Activated CD4-positive, alpha-beta T cell treated with anti-CD3 and anti-CD28 coated beads, Interleukin-2, amount 50 U/mL, for 24 hours (primary cell): ENCODE data around the gene COPS6.
"Not testable (repeated sequence)": the region's sequence is repeated elsewhere in the genome, so short reads cannot be mapped to it uniquely, and the experiment has no call there.

ENCODE experiments used
- DNase-seq, 2 donors: peaks; one replicate each; pipeline ENCODE4 v3.0.0-alpha.2; 2020; ENCODE audit warnings: low read depth in 1 of 2, low spot score in 1 of 2

COPS6 gene

DNA sequence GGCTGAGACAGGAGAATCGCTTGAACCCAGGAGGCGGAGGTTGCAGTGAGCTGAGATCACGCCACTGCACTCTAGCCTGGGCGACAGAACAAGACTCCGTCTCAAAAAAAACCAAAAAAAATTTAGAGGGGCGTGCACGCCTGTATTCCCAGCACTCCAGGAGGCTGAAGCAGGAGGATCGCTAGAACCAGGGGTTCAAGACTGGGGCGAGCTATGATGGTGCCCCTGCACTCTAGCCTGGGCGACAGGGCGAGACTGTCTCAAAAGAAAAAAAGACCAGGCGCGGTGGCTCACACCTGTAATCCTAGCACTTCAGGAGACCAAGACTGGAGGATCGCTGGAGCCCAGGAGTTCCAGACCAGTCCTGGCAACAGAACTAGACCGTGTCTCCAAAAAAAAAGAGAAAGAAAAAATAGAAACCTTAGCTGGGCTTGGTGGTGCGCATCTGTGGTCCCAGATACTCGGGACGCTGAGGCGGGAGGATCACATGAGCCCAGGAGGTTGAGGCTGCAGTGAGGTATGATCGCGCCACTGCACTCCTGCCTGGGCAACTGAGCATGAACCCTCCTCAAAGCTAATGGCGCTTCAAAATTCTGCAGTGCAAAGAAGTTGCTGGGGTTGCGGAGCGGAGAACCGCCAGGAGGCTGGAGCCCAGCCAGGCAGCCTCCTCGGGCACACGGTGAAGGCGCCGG is 37.6 kb downstream of the COPS6 start:
- no peak for DNase-seq

- peak; percentile 87 to 90 for DNase-seq
Measured at GRCh38 chr7:100126931-100127865, 38.4 kb downstream of the COPS6 start, which contains the start of gene MBLAC1. Gene MBLAC1, plus strand, starts transcription at chr7:100126967. Its CDS starts 429 bp downstream, at chr7:100127396.

- peak in 1 of 2 donors; percentile 9 for DNase-seq
Measured at GRCh38 chr7:100127866-100128636, 39.3 kb downstream of the COPS6 start.

DNA sequence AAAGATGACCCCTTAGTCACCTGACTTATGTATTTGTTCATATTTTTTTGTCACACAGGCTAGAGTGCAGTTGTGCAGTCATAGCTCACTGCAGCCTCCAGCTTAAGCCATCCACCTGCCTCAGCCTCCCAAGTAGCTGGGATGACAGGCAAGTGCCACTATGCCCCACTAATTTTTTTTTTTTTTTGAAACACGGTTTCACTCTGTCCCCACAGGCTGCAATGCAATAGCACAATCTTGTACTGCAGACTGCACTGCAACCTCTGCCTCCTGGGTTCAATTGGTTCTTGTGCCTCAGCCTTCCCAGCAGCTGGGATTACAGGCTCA is 39.8 kb downstream of the COPS6 start:
- no peak for DNase-seq

DNA sequence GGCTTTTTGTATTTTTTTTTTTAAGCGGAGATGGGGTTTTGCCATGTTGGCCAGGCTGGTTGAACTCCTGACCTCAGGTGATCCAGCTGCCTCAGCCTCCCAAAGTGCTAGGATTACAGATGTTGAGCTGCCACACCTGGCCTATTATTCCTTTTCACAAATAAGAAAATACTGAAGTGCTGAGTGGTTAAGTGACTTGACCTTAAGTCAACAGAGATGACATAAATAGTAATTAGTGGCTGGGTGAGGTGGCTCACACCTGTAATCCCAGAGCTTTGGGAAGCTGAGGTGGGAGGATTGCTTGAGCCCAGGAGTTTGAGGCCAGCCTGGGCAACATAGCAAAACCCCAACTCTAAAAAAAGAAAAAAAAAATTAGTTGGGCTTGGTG is 41.4 kb downstream of the COPS6 start:
- DNase-seq: not testable (repeated sequence)

GRCh38 chr7:100130608-100131453 is 42.1 kb downstream of the COPS6 start:
- DNase-seq: peak; percentile 72 to 74

- DNase-seq: no peak
Measured at GRCh38 chr7:100132126-100132525, 43.4 kb downstream of the COPS6 start.

GRCh38 chr7:100132697-100133151 is 44.0 kb downstream of the COPS6 start:
- peak in 1 of 2 donors; percentile 30 for DNase-seq

DNA sequence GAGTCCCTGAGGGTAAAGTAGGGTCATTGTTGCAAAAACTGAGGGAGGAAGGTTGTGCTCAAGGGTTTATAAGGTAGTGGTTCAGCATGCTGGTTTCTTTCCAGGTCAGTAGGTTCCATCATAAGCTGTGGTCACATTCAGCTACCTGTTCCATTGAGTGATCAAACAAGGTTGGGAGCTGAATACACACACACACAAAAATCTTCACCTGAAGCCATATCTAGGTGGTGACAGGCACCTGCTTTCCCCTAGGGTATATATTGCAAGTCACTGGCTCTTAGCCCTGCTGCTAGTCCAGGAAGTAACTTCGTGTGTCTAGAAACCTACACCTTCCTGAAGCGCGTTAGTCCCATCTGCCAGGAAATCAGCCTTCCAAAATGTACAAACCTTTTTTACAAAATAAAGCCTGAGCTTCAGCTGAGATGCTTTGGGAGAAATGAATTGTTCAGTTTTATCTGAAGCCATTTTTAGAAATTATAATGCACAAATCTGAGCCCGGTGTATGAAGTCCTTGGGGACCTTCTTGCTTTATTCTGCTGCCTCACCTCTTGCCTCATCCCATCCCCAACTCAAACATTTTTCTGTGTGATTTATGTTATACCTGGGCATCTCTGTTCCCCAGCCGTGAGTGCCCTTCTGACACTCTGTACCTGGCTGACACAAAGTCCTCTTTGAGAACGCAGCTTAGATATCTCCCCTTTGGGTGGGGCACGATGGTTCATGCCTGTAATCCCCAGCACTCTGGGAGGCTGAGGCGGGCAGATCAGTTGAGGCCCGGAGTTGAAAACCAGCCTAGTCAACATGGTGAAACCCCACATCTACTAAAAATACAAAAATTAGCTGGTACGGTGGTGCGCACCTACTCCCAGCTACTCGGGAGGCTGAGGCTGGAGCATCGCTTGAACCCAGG is 49.3 kb downstream of the COPS6 start:
- no peak for DNase-seq

DNA sequence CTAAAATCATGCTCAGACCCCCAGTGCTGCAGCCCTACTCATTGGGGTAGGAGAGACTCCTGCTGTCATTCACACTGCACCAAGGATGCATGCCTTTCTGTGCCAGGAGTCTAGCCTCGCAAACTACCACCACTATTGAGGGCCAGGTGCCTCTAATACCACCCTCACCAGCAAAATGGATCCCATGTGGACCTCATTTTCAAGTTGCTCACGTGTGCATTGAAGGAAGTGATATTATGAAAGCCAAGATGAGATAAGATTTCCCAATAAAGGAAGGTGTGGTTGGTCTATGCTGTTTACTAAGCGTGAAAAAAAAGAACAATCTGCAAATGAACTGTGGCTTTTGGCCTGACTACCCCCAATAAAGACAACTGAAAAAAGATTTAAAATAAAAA is 52.8 kb downstream of the COPS6 start:
- no peak for DNase-seq
